Measurements from ENCODE around the gene ACTBL2.

DNA sequence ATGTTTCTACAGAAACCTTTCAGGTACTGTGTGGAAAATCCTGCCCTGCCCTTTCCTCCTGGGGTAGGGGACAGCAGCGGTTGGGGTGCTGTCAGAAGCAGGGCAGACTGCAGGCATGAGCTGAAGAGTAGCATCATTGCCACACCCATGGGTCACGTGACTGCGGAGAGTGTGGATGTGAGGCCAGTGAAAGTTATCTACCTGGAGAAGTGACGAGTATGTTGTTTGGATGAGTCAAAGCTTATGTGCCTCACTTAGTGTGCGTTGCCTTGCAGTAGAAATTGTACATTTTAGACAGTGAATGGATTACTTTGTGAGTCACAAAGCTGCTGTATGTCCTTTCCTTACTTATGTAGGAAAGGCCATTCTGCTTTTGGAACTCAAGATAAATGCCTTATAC, 21.7 kb upstream of the ACTBL2 start:
- TF ChIP-seq POLR2A (IDR thresholded peaks at IDR 0.05) (no peak), POLR2AphosphoS5 (IDR thresholded peaks at IDR 0.05) (no peak)
- TF ChIP-seq, protein P1, sequence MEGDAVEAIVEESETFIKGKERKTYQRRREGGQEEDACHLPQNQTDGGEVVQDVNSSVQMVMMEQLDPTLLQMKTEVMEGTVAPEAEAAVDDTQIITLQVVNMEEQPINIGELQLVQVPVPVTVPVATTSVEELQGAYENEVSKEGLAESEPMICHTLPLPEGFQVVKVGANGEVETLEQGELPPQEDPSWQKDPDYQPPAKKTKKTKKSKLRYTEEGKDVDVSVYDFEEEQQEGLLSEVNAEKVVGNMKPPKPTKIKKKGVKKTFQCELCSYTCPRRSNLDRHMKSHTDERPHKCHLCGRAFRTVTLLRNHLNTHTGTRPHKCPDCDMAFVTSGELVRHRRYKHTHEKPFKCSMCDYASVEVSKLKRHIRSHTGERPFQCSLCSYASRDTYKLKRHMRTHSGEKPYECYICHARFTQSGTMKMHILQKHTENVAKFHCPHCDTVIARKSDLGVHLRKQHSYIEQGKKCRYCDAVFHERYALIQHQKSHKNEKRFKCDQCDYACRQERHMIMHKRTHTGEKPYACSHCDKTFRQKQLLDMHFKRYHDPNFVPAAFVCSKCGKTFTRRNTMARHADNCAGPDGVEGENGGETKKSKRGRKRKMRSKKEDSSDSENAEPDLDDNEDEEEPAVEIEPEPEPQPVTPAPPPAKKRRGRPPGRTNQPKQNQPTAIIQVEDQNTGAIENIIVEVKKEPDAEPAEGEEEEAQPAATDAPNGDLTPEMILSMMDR (IDR thresholded peaks at IDR 0.05) = no peak

All from prostate gland (tissue), 2 donors.